Measurements from ENCODE around the gene STXBP6. TPM values are rescaled to one million over a fixed set of nuclear protein-coding genes. Genes with fewer than 3 reads are reported as not detected.

The STXBP6 gene
- total RNA-seq, 2 donors from 2014 or later, result 0.49 TPM; not detected in 1

DNA sequence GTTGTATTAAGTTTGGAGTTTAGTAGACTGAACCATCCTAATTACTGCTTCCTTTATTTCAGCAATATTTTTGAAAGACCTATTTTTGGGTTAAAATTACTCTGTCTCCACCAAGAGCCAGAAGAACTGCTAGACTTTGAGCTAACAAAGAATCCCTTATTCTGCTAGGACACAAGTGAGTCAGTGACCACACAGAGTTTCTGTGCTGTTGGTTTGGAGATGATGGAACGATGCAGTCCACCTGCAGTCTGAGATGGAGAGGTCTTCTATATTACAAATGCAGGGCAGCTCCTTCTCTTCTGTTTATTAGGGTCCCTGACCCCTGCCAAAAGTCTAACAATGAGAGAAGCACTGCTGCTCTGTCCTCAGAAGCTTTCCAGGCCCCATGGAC, 6.7 kb upstream of the STXBP6 start:
- DNase-seq (ENCODE audit: low spot score in 2 of 2), result no peak
- H3K36me3 Mint-ChIP-seq, result no peaks in the 10 kb centered on the region
- H3K27ac Mint-ChIP-seq, result no peak overlapping the region
- no peak for ATAC-seq
- no peaks in the 10 kb centered on the region for H3K9me3 Mint-ChIP-seq

- no peaks in the 10 kb centered on the region for H3K9me3 Mint-ChIP-seq
- no peaks in the 10 kb centered on the region for H3K36me3 Mint-ChIP-seq
- DNase-seq (ENCODE audit: low spot score in 2 of 2), result no peak
- H3K27ac Mint-ChIP-seq, result no peak overlapping the region
- ATAC-seq, result no peak
These were observed 6.2 kb upstream of the STXBP6 start for GRCh38 chr14:25055992-25056687.

- no peak for DNase-seq (ENCODE audit: low spot score in 2 of 2)
- no peak overlapping the region for H3K27ac Mint-ChIP-seq
- no peaks in the 10 kb centered on the region for H3K9me3 Mint-ChIP-seq
- ATAC-seq, result no peak
- H3K36me3 Mint-ChIP-seq, result peaks cover 0 to 6% of the 10 kb centered on the region in 2 donors
These were observed 5.1 kb upstream of the STXBP6 start for GRCh38 chr14:25055005-25055404.

GRCh38 chr14:25053585-25053984, 3.6 kb upstream of the STXBP6 start:
- DNase-seq (ENCODE audit: low spot score in 2 of 2) (no peak), ATAC-seq (no peak)
- Mint-ChIP-seq H3K9me3 (no peaks in the 10 kb centered on the region), H3K36me3 (peaks cover 0 to 11% of the 10 kb centered on the region in 2 donors), H3K27ac (no peak overlapping the region)

- no peak for ATAC-seq
- no peaks in the 10 kb centered on the region for H3K9me3 Mint-ChIP-seq
These were observed 3.0 kb upstream of the STXBP6 start for GRCh38 chr14:25052921-25053320.

DNA sequence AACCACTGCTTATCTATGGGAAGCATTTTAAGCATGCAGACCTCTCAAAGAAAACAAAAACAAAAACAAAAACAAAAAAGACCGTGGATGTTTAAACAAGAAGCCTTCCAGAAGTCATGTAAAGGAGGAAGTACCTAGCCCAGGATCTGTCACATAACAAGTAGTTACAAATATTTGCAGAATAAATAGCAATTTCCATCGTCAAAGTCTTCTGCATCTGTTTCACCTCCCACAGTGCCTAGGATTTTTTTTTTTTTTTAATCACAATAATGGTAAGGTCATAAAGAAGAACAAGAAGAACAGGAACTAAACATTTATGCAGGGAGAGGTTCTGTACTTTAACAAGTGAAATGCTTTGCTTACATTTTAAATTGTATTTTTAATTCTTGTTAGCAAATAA, 2.4 kb upstream of the STXBP6 start:
- peaks cover 0 to 21% of the 10 kb centered on the region in 2 donors for H3K36me3 Mint-ChIP-seq
- H3K9me3 Mint-ChIP-seq, result no peaks in the 10 kb centered on the region
- no peak overlapping the region for H3K27ac Mint-ChIP-seq
- DNase-seq (ENCODE audit: low spot score in 2 of 2), result no peak
- ATAC-seq, result no peak

More at GRCh38 chr14:25052921-25053320, 3.0 kb upstream of the STXBP6 start:
- no peak for DNase-seq (ENCODE audit: low spot score in 2 of 2)
- Mint-ChIP-seq H3K27ac (no peak overlapping the region), H3K36me3 (peaks cover 0 to 17% of the 10 kb centered on the region in 2 donors)

GRCh38 chr14:25050269-25051150, 563 bp upstream of the STXBP6 start:
- ATAC-seq, result no peak
- Mint-ChIP-seq H3K9me3 (no peaks in the 10 kb centered on the region), H3K36me3 (peaks cover 0 to 21% of the 10 kb centered on the region in 2 donors), H3K27ac (no peak overlapping the region)
- DNase-seq (ENCODE audit: low spot score in 2 of 2), result no peak

- Mint-ChIP-seq H3K27ac (no peak overlapping the region), H3K36me3 (peaks cover 0 to 21% of the 10 kb centered on the region in 2 donors), H3K9me3 (no peaks in the 10 kb centered on the region)
- ATAC-seq, result no peak
- DNase-seq (ENCODE audit: low spot score in 2 of 2), result no peak
These were observed 817 bp downstream of the STXBP6 start for GRCh38 chr14:25049093-25049567.

DNA sequence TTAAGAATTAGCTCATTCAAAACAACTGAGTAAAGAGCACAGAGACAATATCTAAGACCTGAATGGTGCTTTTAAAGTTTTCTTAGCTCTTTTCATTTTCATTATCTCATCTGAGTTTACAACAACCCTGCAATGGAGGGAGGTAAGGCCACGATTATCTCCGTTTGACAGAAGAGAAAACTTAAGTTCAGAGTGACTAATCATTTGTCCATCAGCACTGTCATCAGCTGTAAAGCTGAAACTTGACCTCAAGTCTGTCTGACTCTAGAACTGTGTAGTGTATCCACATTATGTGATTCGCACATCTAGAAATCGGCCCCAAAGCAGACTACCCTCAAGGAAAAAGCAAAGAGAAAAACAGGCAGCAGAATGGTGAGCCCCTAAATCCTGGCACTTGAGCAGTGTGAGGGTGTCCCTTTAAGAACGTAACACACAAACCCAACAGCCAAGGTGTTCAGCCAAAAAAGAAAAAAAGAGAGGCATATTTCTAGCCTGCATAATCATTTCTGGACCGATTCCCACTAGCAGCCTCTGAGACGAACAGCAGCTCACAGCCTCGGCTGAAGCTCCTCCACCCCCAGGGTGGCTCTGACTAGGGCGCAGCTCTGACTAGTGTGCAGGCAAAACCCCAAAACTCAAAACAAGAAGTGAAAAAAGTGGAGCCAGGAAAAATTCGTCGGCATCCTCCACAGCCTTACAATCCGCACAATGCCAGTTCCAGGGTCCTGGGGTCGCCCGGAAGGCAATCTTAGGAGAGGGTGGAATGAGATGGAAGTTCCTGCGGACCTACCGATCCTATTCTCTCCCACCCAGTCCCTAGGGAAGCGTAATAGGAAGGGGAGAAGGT, 1.6 kb downstream of the STXBP6 start:
- Mint-ChIP-seq H3K27ac (no peak overlapping the region), H3K9me3 (no peaks in the 10 kb centered on the region), H3K36me3 (peaks cover 0 to 21% of the 10 kb centered on the region in 2 donors)
- DNase-seq (ENCODE audit: low spot score in 2 of 2) (no peak), ATAC-seq (no peak)

DNA sequence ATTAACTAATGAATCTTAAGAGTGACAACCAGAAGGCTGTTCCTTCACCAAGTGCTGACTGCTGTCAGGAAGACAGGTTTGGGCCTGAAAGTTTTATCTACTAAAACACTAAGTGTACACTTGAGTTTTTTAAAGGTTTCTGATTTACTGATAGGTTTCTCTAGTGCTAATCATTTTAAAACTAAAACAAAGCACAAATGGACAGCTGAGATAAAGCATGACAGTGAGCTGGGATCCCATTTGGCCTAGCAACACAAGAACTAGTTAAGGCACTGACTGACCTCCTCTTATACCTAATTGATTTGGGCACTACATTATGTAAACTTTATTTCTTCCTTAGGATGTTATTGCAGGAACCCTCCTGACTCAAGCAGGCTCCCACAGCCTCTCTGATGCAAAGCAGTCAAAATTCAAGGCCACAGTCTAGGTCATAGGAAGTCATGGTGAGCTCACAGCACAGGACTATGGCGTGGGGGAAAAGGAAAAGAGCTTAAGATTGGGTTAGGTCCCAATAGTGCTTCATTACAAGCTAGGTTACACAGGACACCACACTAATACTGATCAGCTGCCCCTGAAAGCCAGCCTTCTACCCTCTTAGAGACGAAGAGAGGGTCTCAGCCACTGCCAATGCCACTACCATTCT, 3.5 kb downstream of the STXBP6 start:
- peaks cover 0 to 21% of the 10 kb centered on the region in 2 donors for H3K36me3 Mint-ChIP-seq
- ATAC-seq (no peak), DNase-seq (ENCODE audit: low spot score in 2 of 2) (no peak)
- H3K27ac Mint-ChIP-seq, result no peak overlapping the region
- H3K9me3 Mint-ChIP-seq, result no peaks in the 10 kb centered on the region

DNA sequence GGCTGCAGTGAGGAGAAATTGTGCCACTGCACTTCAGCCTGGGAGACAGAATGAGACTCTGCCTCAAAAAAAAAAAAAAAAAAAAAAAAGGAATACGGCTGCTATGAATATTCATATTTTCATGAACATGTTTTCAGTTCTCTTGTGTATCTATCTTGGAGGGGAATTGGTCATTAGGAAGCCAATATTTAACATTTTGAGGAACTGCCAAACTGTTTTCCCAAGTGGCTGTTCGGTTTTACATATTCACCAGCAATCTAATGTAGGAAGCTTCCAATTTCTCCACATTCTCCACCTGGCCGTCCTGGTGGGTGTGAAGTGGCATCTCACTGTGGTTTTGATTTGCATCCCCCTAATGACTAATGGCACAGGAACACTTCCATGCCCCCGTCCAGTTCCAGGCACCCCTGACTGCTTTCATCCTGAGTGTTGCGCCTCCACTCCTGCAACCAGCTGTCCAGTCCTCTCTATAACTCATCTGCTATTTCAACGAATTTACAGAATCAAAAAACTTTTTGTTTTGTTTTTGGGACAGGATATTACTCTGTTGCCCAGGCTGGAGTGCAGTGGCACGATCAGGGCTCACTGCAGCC, 5.7 kb downstream of the STXBP6 start:
- Mint-ChIP-seq H3K9me3 (no peaks in the 10 kb centered on the region), H3K36me3 (peaks cover 0 to 16% of the 10 kb centered on the region in 2 donors), H3K27ac (no peak overlapping the region)
- DNase-seq (ENCODE audit: low spot score in 2 of 2), result no peak
- no peak for ATAC-seq

DNA sequence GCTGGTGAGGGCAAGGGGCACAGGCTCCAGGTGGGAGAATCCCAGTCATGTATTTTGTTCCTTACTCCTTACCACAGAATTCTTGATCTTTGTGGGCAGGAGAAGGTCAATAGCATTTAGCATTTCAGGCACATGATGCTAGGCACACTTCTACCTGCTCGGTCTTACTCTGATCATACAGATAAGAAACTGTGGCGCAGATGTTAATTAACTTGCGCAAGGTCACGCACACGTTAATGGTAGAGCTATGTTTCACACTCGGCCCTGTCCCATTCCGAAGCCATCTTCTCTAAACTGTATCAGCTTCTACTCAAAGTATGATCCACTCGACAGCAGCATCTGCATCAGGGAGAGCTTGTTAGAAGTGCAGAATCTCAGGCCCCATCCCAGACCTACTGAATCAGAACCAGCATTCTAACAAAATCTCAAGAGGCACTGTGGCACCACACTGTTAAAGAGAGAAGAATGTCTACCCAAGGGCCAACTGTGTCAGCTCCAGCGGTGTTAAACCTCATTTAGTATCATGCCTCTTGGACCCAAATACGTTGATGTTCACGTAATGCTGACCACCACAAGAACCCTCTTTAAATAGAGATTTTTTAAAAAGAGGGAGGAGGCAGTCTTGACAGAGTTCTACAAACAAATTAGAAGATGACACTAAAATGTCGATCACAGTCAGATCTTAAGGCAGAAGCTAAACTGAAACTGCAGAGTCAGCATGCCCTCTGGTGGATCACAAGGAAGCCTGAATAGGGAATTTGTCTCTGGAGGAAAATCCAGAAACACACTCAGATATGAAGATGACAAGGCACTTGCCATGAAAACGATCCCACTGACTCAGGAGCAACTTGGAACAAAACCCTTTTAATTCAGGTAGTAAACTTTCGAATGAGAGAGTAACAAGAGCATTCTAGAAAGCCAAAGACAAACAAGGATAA, 7.3 kb downstream of the STXBP6 start:
- H3K36me3 Mint-ChIP-seq, result peaks cover 0 to 1% of the 10 kb centered on the region in 2 donors
- H3K27ac Mint-ChIP-seq, result no peak overlapping the region
- DNase-seq (ENCODE audit: low spot score in 2 of 2), result no peak
- H3K9me3 Mint-ChIP-seq, result peaks cover 0 to 8% of the 10 kb centered on the region in 2 donors
- no peak for ATAC-seq

DNA sequence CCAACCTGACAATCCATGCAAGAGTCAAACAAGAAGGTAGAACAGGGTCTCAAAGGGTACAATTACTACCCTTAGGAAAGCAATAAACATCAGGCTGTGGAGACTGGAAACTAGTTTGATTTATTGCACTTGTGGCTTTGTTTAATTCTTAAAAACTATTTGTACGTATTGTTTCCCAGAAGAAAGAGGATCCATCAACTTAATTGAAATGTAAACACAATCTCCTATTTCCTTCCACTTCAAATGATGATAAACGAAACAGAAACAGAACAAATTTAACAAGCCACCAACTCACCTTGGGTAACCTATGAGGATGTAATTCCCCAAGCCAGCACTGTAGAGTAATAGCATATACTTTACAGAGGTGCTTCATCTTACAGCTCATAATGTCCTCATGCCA, 8.0 kb downstream of the STXBP6 start:
- ATAC-seq (no peak), DNase-seq (ENCODE audit: low spot score in 2 of 2) (no peak)
- Mint-ChIP-seq H3K27ac (no peak overlapping the region), H3K9me3 (peaks cover 0 to 8% of the 10 kb centered on the region in 2 donors), H3K36me3 (no peaks in the 10 kb centered on the region)

- Mint-ChIP-seq H3K27ac (no peak overlapping the region), H3K36me3 (no peaks in the 10 kb centered on the region), H3K9me3 (peaks cover 0 to 8% of the 10 kb centered on the region in 2 donors)
- DNase-seq (ENCODE audit: low spot score in 2 of 2), result no peak
- no peak for ATAC-seq
These were observed 8.5 kb downstream of the STXBP6 start for GRCh38 chr14:25041484-25041883.

DNA sequence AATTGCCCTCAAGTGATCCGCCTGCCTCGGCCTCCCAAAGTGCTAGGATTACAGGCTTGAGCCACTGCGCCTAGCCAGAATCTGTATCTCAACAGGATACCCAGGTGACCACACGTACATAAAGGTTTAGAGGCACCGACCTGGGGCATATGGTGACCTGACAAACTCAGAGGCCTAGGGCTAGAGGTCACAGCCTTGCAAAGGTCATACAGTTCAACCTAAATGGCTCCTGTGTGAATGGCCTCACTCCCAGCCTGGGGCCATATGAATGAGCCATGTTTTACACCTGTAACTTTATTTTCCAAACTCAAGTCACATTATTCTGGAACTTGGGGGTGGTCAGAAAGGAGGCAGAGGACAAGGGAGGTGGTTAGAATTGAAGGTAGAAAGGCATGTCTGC, 10.0 kb downstream of the STXBP6 start:
- H3K36me3 Mint-ChIP-seq, result no peaks in the 10 kb centered on the region
- no peak overlapping the region for H3K27ac Mint-ChIP-seq
- no peak for DNase-seq (ENCODE audit: low spot score in 2 of 2)
- ATAC-seq, result no peak
- peaks cover 0 to 8% of the 10 kb centered on the region in 2 donors for H3K9me3 Mint-ChIP-seq

All from activated naive CD4-positive, alpha-beta T cell treated with anti-CD3 and anti-CD28 coated beads, Interleukin-2, amount 50 U/mL, for 72 hours (primary cell).